Astrocyte (in vitro differentiated cells and primary cell): ENCODE results near the gene RUVBL2. TPM values are rescaled to one million over a fixed set of nuclear protein-coding genes. Genes with fewer than 3 reads are reported as not detected.

Source experiments
- DNase-seq: peaks from one replicate; pipeline ENCODE4 v3.0.0-alpha.2; 2010; ENCODE audit warnings: low read depth
- FAIRE-seq: peaks from 2 replicates; lab custom pipeline; 2011; peaks lifted over from hg19 to GRCh38; lab: Jason Lieb, UNC
- H2AFZ ChIP-seq: 2 replicates; pipeline ENCODE4 v1.6.0; 2012; ENCODE audit warnings: low read depth, low read length, inconsistent platforms
- H3K27ac ChIP-seq: 2 replicates; pipeline ENCODE4 v1.5.1; 2011; ENCODE audit warnings: low read depth, low read length, inconsistent platforms
- H3K27me3 ChIP-seq: 2 replicates; pipeline ENCODE4 v1.6.0; 2011; ENCODE audit warnings: low read length, inconsistent platforms; ENCODE audit not compliant: insufficient read depth
- H3K36me3 ChIP-seq: 2 replicates; pipeline ENCODE4 v1.5.1; 2011; ENCODE audit warnings: low read length, inconsistent platforms; ENCODE audit not compliant: insufficient read depth
- H3K4me1 ChIP-seq: 2 replicates; pipeline ENCODE4 v1.5.1; 2011; ENCODE audit warnings: low read length, inconsistent platforms; ENCODE audit not compliant: insufficient read depth
- H3K4me2 ChIP-seq: 2 replicates; pipeline ENCODE4 v1.6.0; 2012; ENCODE audit warnings: low read length, inconsistent platforms
- H3K4me3 ChIP-seq: 2 replicates; pipeline ENCODE4 v1.5.1; 2011; ENCODE audit warnings: low read depth, mild to moderate bottlenecking, low read length, inconsistent platforms; ENCODE audit not compliant: insufficient read depth
- H3K79me2 ChIP-seq: 2 replicates; pipeline ENCODE4 v1.6.0; 2012; ENCODE audit warnings: mild to moderate bottlenecking, low read length, inconsistent platforms; ENCODE audit not compliant: insufficient read depth
- H3K9ac ChIP-seq: 2 replicates; pipeline ENCODE4 v1.6.0; 2012; ENCODE audit warnings: mild to moderate bottlenecking, low read length, inconsistent platforms
- H3K9me3 ChIP-seq: 2 replicates; pipeline ENCODE4 v1.5.1; 2012; ENCODE audit warnings: low read depth, mild to moderate bottlenecking, low read length, inconsistent platforms; ENCODE audit not compliant: insufficient read depth
- H4K20me1 ChIP-seq: 2 replicates; pipeline ENCODE4 v1.6.0; 2012; ENCODE audit warnings: low read length, inconsistent platforms; ENCODE audit not compliant: insufficient read depth
- H3K27ac Mint-ChIP-seq: one replicate; pipeline ENCODE4 v1.8.0; 2021; ENCODE audit warnings: mild to moderate bottlenecking, mixed read lengths; ENCODE audit not compliant: unreplicated experiment
- H3K27me3 Mint-ChIP-seq: one replicate; pipeline ENCODE4 v1.8.0; 2021; ENCODE audit warnings: low read depth, mixed read lengths; ENCODE audit not compliant: unreplicated experiment
- H3K36me3 Mint-ChIP-seq: one replicate; pipeline ENCODE4 v1.8.0; 2021; ENCODE audit warnings: low read depth, mixed read lengths; ENCODE audit not compliant: unreplicated experiment
- H3K4me1 Mint-ChIP-seq: one replicate; pipeline ENCODE4 v1.8.0; 2021; ENCODE audit warnings: low read depth, mixed read lengths; ENCODE audit not compliant: unreplicated experiment
- H3K4me3 Mint-ChIP-seq: one replicate; pipeline ENCODE4 v1.8.0; 2021; ENCODE audit warnings: mild to moderate bottlenecking, moderate library complexity, mixed read lengths; ENCODE audit not compliant: unreplicated experiment
- H3K9me3 Mint-ChIP-seq: one replicate; pipeline ENCODE4 v1.8.0; 2021; ENCODE audit warnings: mild to moderate bottlenecking, mixed read lengths; ENCODE audit not compliant: unreplicated experiment
- CTCF ChIP-seq: IDR thresholded peaks from 2 replicates; pipeline ENCODE4 v1.5.1; 2011; ENCODE audit warnings: low read depth, mild to moderate bottlenecking, inconsistent platforms, low read length, moderate library complexity; ENCODE audit not compliant: insufficient read depth
- EZH2 ChIP-seq: IDR thresholded peaks from 2 replicates; pipeline ENCODE4 v1.6.1; 2012; ENCODE audit warnings: mild to moderate bottlenecking, low read length, inconsistent platforms; ENCODE audit not compliant: insufficient read depth
- total RNA-seq: library from RNA; stranded (reverse); gene quantifications from 2 replicates; pipeline ENCODE4 v1.2.1, GENCODE V29; 2021

Gene RUVBL2
- total RNA-seq, 1 donor from 2014 or later, result 106 TPM

GRCh38 chr19:48962849-48963165 is 30.9 kb upstream of the RUVBL2 start:
- Histone ChIP-seq H3K79me2 (peaks cover 27% of the 10 kb centered on the region), H3K4me1 (peaks cover 40% of the 10 kb centered on the region), H4K20me1 (peaks cover 26% of the 10 kb centered on the region), H3K27me3 (no peaks in the 10 kb centered on the region), H3K9ac (peak overlapping the region; percentile 77), H3K9me3 (no peaks in the 10 kb centered on the region), H3K27ac (peak overlapping the region; percentile 98), H3K4me3 (no peak overlapping the region), H3K4me2 (peak overlapping the region; percentile 90), H2AFZ (no peak overlapping the region), H3K36me3 (peaks cover 12% of the 10 kb centered on the region)
- Mint-ChIP-seq H3K27ac (no peak overlapping the region), H3K27me3 (no peaks in the 10 kb centered on the region), H3K4me3 (no peak overlapping the region), H3K9me3 (no peaks in the 10 kb centered on the region), H3K36me3 (peaks cover 15% of the 10 kb centered on the region), H3K4me1 (peaks cover 33% of the 10 kb centered on the region)
- TF ChIP-seq EZH2 (no peak), CTCF (no peak)
- FAIRE-seq, result no peak
- no peak for DNase-seq

- Mint-ChIP-seq H3K27me3 (no peaks in the 10 kb centered on the region), H3K9me3 (no peaks in the 10 kb centered on the region), H3K36me3 (peaks cover 17% of the 10 kb centered on the region), H3K27ac (peak overlapping the region; percentile 99), H3K4me3 (peak overlapping the region; percentile 83), H3K4me1 (peaks cover 33% of the 10 kb centered on the region)
- Histone ChIP-seq H2AFZ (no peak overlapping the region), H3K27ac (peak overlapping the region; percentile 98), H3K4me1 (peaks cover 40% of the 10 kb centered on the region), H3K4me2 (peak overlapping the region; percentile 90), H3K27me3 (no peaks in the 10 kb centered on the region), H3K9me3 (no peaks in the 10 kb centered on the region), H3K9ac (peak overlapping the region; percentile 77), H3K79me2 (peaks cover 20% of the 10 kb centered on the region), H3K4me3 (no peak overlapping the region), H4K20me1 (peaks cover 34% of the 10 kb centered on the region), H3K36me3 (peaks cover 11% of the 10 kb centered on the region)
- DNase-seq, result peak; percentile 51
- FAIRE-seq, result no peak
- TF ChIP-seq CTCF (no peak), EZH2 (no peak)
These were observed 30.1 kb upstream of the RUVBL2 start for GRCh38 chr19:48963371-48964204.
